OCI-LY1 (cell line): ENCODE results near the gene TM4SF5.

ENCODE experiments used
- CTCF ChIP-seq: fragments of 200-600 bp; sonication (generic), shearing (Covaris generic); IDR thresholded peaks from 2 replicates; pipeline ENCODE4 v1.5.1; 2017; ENCODE audit warnings: mild to moderate bottlenecking, antibody characterized with exemption, low read length, moderate library complexity, mixed read lengths
- EZH2 ChIP-seq: fragments of 200-600 bp; sonication (generic), shearing (Covaris generic); IDR thresholded peaks from 2 replicates; pipeline ENCODE4 v1.8.0; 2017; ENCODE audit warnings: borderline replicate concordance, mixed run types, mild to moderate bottlenecking, antibody characterized with exemption, low read length, moderate library complexity, mixed read lengths

- TF ChIP-seq CTCF = no peak
- no peak for TF ChIP-seq EZH2
These were observed 34.7 kb downstream of the TM4SF5 start for GRCh38 chr17:4806456-4806776.
